ENCODE results near the gene CYP2S1.

GRCh38 chr19:41186971-41187883 lies 5.8 kb upstream of the CYP2S1 start:
- TF ChIP-seq CTCF (IDR thresholded peaks at IDR 0.05) (no peak), POLR2A (IDR thresholded peaks at IDR 0.05) (no peak)
